ENCODE data around the gene ZNF507. TPM values are rescaled to one million over a fixed set of nuclear protein-coding genes. Genes with fewer than 3 reads are reported as not detected.
"Not testable (repeated sequence)": the region's sequence is repeated elsewhere in the genome, so short reads cannot be mapped to it uniquely, and the experiment has no call there.

Gene ZNF507
- total RNA-seq, 1 donor from 2014 or later = 24.7 TPM

- no peak for DNase-seq
- H3K4me3 Mint-ChIP-seq (ENCODE audit: unreplicated experiment) = no peak overlapping the region
- H3K36me3 Mint-ChIP-seq (ENCODE audit: unreplicated experiment) = no peaks in the 10 kb centered on the region
- TF ChIP-seq CTCF (IDR thresholded peaks at IDR 0.05; ENCODE audit: partially characterized antibody, unreplicated experiment) = no peak
- no peaks in the 10 kb centered on the region for H3K4me1 Mint-ChIP-seq (ENCODE audit: low read depth, unreplicated experiment)
- H3K9me3 Mint-ChIP-seq (ENCODE audit: unreplicated experiment) = no peaks in the 10 kb centered on the region
- no peaks in the 10 kb centered on the region for H3K27me3 Mint-ChIP-seq (ENCODE audit: unreplicated experiment)
- H3K27ac Mint-ChIP-seq (ENCODE audit: unreplicated experiment) = no peak overlapping the region
Measured at GRCh38 chr19:32416749-32417456, 71.5 kb downstream of the ZNF507 start.

- no peaks in the 10 kb centered on the region for H3K4me1 Mint-ChIP-seq (ENCODE audit: low read depth, unreplicated experiment)
- DNase-seq = no peak
- H3K36me3 Mint-ChIP-seq (ENCODE audit: unreplicated experiment) = no peaks in the 10 kb centered on the region
- TF ChIP-seq CTCF (IDR thresholded peaks at IDR 0.05; ENCODE audit: partially characterized antibody, unreplicated experiment) = no peak
- H3K27me3 Mint-ChIP-seq (ENCODE audit: unreplicated experiment) = no peaks in the 10 kb centered on the region
- H3K9me3 Mint-ChIP-seq (ENCODE audit: unreplicated experiment) = no peaks in the 10 kb centered on the region
- no peak overlapping the region for H3K4me3 Mint-ChIP-seq (ENCODE audit: unreplicated experiment)
- H3K27ac Mint-ChIP-seq (ENCODE audit: unreplicated experiment) = no peak overlapping the region
Measured at GRCh38 chr19:32418155-32418554, 72.7 kb downstream of the ZNF507 start.

GRCh38 chr19:32421589-32422361 is 76.4 kb downstream of the ZNF507 start:
- Mint-ChIP-seq H3K4me1 (ENCODE audit: low read depth, unreplicated experiment) (no peaks in the 10 kb centered on the region), H3K36me3 (ENCODE audit: unreplicated experiment) (peaks cover 4% of the 10 kb centered on the region), H3K9me3 (ENCODE audit: unreplicated experiment) (peaks cover 3% of the 10 kb centered on the region), H3K4me3 (ENCODE audit: unreplicated experiment) (no peak overlapping the region), H3K27me3 (ENCODE audit: unreplicated experiment) (no peaks in the 10 kb centered on the region), H3K27ac (ENCODE audit: unreplicated experiment) (no peak overlapping the region)
- no peak for TF ChIP-seq CTCF (IDR thresholded peaks at IDR 0.05; ENCODE audit: partially characterized antibody, unreplicated experiment)
- no peak for DNase-seq

GRCh38 chr19:32422435-32422834 is 77.0 kb downstream of the ZNF507 start:
- peaks cover 3% of the 10 kb centered on the region for H3K9me3 Mint-ChIP-seq (ENCODE audit: unreplicated experiment)
- no peak for DNase-seq
- H3K27me3 Mint-ChIP-seq (ENCODE audit: unreplicated experiment) = no peaks in the 10 kb centered on the region
- peaks cover 4% of the 10 kb centered on the region for H3K36me3 Mint-ChIP-seq (ENCODE audit: unreplicated experiment)
- no peak overlapping the region for H3K4me3 Mint-ChIP-seq (ENCODE audit: unreplicated experiment)
- no peak overlapping the region for H3K27ac Mint-ChIP-seq (ENCODE audit: unreplicated experiment)
- TF ChIP-seq CTCF (IDR thresholded peaks at IDR 0.05; ENCODE audit: partially characterized antibody, unreplicated experiment) = no peak
- no peaks in the 10 kb centered on the region for H3K4me1 Mint-ChIP-seq (ENCODE audit: low read depth, unreplicated experiment)

- H3K4me1 Mint-ChIP-seq (ENCODE audit: low read depth, unreplicated experiment); H3K9me3 Mint-ChIP-seq (ENCODE audit: unreplicated experiment); H3K4me3 Mint-ChIP-seq (ENCODE audit: unreplicated experiment); H3K27me3 Mint-ChIP-seq (ENCODE audit: unreplicated experiment); DNase-seq; H3K27ac Mint-ChIP-seq (ENCODE audit: unreplicated experiment); H3K36me3 Mint-ChIP-seq (ENCODE audit: unreplicated experiment): not testable (repeated sequence)
Measured at GRCh38 chr19:32423944-32424343, 78.5 kb downstream of the ZNF507 start.
